Measurements from ENCODE around the gene WARS2.

WARS2 gene

DNA sequence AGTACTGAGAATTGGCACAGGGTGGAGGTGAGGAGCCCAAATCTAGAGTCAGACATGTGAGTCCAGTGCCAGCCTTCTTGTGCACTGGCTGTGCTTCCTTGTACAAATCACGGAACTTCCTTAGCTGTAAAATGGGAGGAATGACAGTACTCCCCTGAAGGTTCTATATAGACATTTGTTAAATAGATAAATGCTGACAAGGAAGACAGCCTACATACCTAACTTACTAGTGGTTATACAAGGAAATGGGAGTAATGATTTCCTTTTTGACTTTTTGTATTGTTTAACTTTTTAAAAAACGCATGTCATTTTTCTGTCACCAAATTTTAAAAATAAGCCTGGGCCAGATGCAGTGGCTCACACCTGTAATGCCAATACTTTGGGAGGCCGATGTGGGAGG is 50.2 kb downstream of the WARS2 start:
- TF ChIP-seq CTCF (IDR thresholded peaks at IDR 0.05; ENCODE audit: insufficient read depth, low read length, missing control alignments) = no peak
- POLR2A ChIA-PET = no interaction called here
- CTCF ChIA-PET = interaction anchor here (0.6 kb wide), 1 partner anchor 10 kb away, joined by 3 read pairs; no protein-coding TSS in a partner anchor
- no peak overlapping the region for H3K4me3 ChIP-seq (ENCODE audit: low read depth, low read length)
- DNase-seq (ENCODE audit: low read depth, low spot score) = no peak

- DNase-seq (ENCODE audit: low read depth, low spot score) = no peak
- no peak for TF ChIP-seq CTCF (IDR thresholded peaks at IDR 0.05; ENCODE audit: insufficient read depth, low read length, missing control alignments)
- ChIA-PET CTCF (no interaction called here), POLR2A (no interaction called here)
- no peak overlapping the region for H3K4me3 ChIP-seq (ENCODE audit: low read depth, low read length)
Measured at GRCh38 chr1:119086830-119087229, 53.6 kb downstream of the WARS2 start.

DNA sequence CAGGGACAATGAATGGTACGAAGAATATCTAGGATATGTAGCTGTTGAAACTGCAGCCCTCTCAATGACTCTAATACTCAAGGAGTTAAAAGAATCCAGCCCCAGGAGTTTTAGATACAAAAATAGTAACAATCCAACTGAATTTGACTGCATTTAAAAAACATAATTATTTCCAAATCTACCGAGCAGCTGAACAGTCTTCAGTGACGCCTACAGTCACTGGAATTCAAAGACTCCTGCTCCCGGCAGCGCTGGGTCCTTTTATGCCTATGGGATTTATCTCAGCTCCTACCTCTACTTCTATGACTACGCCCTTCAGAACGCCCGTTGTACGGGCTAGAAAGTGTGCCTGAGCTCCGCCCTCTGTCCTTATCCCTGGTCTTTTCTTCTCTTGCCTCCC is 55.7 kb downstream of the WARS2 start:
- TF ChIP-seq CTCF (IDR thresholded peaks at IDR 0.05; ENCODE audit: insufficient read depth, low read length, missing control alignments) = no peak
- CTCF ChIA-PET = interaction anchor here (0.8 to 1.1 kb wide), 3 partner anchors 15 to 76 kb away, joined by 3 read pairs; no protein-coding TSS in a partner anchor
- POLR2A ChIA-PET = no interaction called here

GRCh38 chr1:119083980-119084379 is 56.5 kb downstream of the WARS2 start:
- H3K4me3 ChIP-seq (ENCODE audit: low read depth, low read length) = no peak overlapping the region
- ChIA-PET POLR2A (no interaction called here), CTCF (interaction anchor here (0.8 to 1.1 kb wide), 2 partner anchors 16 to 75 kb away, joined by 3 read pairs; no protein-coding TSS in a partner anchor)
- no peak for DNase-seq (ENCODE audit: low read depth, low spot score)
- TF ChIP-seq CTCF (IDR thresholded peaks at IDR 0.05; ENCODE audit: insufficient read depth, low read length, missing control alignments) = no peak

More for the DNA sequence above, 55.7 kb downstream of the WARS2 start:
- DNase-seq (ENCODE audit: low read depth, low spot score) = no peak
- H3K4me3 ChIP-seq (ENCODE audit: low read depth, low read length) = no peak overlapping the region

GRCh38 chr1:119083479-119083878 is 57.0 kb downstream of the WARS2 start:
- TF ChIP-seq CTCF (IDR thresholded peaks at IDR 0.05; ENCODE audit: insufficient read depth, low read length, missing control alignments) = no peak
- POLR2A ChIA-PET = no interaction called here
- DNase-seq (ENCODE audit: low read depth, low spot score) = no peak
- no peak overlapping the region for H3K4me3 ChIP-seq (ENCODE audit: low read depth, low read length)
- CTCF ChIA-PET = no interaction called here

DNA sequence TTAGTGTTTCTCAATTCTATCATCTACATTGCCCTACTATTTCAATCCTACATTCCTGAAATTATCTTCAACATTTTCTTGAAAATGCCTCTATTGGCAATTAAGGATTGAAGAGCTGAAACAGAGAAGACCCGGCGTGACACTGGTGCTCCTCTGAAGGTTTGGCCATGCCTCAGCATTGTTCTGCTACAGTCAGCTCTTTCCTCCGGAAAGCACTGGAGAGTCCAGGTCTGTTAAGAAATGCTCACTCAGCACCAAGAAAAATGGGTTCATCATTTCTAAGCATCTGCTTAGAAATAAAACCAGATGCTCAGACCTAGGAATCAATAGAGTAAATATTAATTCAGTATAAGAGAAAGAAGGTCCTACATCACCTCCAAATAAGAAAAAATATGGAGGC is 58.8 kb downstream of the WARS2 start:
- no peak for DNase-seq (ENCODE audit: low read depth, low spot score)
- ChIA-PET POLR2A (no interaction called here), CTCF (interaction anchor here (1.0 to 1.4 kb wide), 4 partner anchors 11 to 928 kb away, joined by 3 read pairs; no protein-coding TSS in a partner anchor)
- TF ChIP-seq CTCF (IDR thresholded peaks at IDR 0.05; ENCODE audit: insufficient read depth, low read length, missing control alignments) = no peak
- no peak overlapping the region for H3K4me3 ChIP-seq (ENCODE audit: low read depth, low read length)
